ENCODE measurements around the gene AQP4. TPM values are rescaled to one million over a fixed set of nuclear protein-coding genes. Genes with fewer than 3 reads are reported as not detected.

The AQP4 gene
- total RNA-seq, 4 donors from 2014 or later: 0.23 TPM; not detected in 3

DNA sequence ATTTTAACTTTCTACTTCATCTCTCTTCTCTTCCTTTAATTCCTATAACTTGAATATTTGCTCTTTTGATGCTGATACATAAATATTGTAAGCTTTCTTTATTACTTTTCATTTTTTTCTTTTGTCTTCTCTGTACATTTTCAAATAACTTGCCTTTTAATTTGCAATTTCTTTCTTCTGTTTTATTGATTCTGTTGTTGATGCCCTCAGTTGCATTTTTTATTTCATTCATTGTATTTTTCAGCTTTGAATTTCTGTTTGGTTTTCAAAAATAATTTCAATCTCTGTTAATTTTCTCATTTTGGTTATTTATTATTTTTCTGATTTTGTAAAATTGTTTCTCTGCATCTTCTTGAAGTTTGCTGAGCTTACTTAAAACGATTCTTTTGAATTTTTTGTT lies 47.0 kb downstream of the AQP4 start:
- no peak for DNase-seq
- H3K9me3 ChIP-seq: peaks cover 0 to 14% (median 8%) of the 10 kb centered on the region in 3 donors
- H3K27me3 ChIP-seq: no peaks in the 10 kb centered on the region
- H3K4me3 ChIP-seq: no peak overlapping the region
- TF ChIP-seq, protein P1, sequence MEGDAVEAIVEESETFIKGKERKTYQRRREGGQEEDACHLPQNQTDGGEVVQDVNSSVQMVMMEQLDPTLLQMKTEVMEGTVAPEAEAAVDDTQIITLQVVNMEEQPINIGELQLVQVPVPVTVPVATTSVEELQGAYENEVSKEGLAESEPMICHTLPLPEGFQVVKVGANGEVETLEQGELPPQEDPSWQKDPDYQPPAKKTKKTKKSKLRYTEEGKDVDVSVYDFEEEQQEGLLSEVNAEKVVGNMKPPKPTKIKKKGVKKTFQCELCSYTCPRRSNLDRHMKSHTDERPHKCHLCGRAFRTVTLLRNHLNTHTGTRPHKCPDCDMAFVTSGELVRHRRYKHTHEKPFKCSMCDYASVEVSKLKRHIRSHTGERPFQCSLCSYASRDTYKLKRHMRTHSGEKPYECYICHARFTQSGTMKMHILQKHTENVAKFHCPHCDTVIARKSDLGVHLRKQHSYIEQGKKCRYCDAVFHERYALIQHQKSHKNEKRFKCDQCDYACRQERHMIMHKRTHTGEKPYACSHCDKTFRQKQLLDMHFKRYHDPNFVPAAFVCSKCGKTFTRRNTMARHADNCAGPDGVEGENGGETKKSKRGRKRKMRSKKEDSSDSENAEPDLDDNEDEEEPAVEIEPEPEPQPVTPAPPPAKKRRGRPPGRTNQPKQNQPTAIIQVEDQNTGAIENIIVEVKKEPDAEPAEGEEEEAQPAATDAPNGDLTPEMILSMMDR (IDR thresholded peaks at IDR 0.05): no peak
- no peak for TF ChIP-seq POLR2A (IDR thresholded peaks at IDR 0.05)
- H3K27ac ChIP-seq: no peak overlapping the region
- 47 to 72% methylated on average over 1 of the region's 1 CpG for WGBS, 2 donors
- peaks cover 0 to 6% (median 0%) of the 10 kb centered on the region in 3 donors for H3K4me1 ChIP-seq
- intact Hi-C loops (cut with DNase I): no loop called here
- no peaks in the 10 kb centered on the region for H3K36me3 ChIP-seq

GRCh38 chr18:26813043-26813442 lies 52.5 kb downstream of the AQP4 start:
- intact Hi-C loops (cut with DNase I): no loop called here
- no peak overlapping the region for H3K27ac ChIP-seq
- H3K27me3 ChIP-seq: no peaks in the 10 kb centered on the region
- TF ChIP-seq, protein P1 (IDR thresholded peaks at IDR 0.05): peak in 5 of 6 experiments; percentile 24 to 56 (median 35)
- TF ChIP-seq POLR2A (IDR thresholded peaks at IDR 0.05): no peak
- no peak for DNase-seq
- peaks cover 0 to 3% (median 0%) of the 10 kb centered on the region in 3 donors for H3K9me3 ChIP-seq
- no peaks in the 10 kb centered on the region for H3K36me3 ChIP-seq
- no peak overlapping the region for H3K4me3 ChIP-seq
- H3K4me1 ChIP-seq: no peaks in the 10 kb centered on the region
- WGBS, 2 donors: 30 to 65% methylated on average over 1 of the region's 1 CpG

GRCh38 chr18:26812462-26812861 lies 53.0 kb downstream of the AQP4 start:
- 65 to 75% methylated on average over 3 of the region's 3 CpGs for WGBS, 2 donors
- no peak for TF ChIP-seq POLR2A (IDR thresholded peaks at IDR 0.05)
- H3K9me3 ChIP-seq: no peaks in the 10 kb centered on the region
- H3K4me1 ChIP-seq: no peaks in the 10 kb centered on the region
- no peaks in the 10 kb centered on the region for H3K27me3 ChIP-seq
- no peak overlapping the region for H3K4me3 ChIP-seq
- H3K27ac ChIP-seq: no peak overlapping the region
- H3K36me3 ChIP-seq: no peaks in the 10 kb centered on the region
- no peak for DNase-seq
- intact Hi-C loops (cut with DNase I): no loop called here

GRCh38 chr18:26809346-26809745 lies 56.2 kb downstream of the AQP4 start:
- H3K27ac ChIP-seq: no peak overlapping the region
- intact Hi-C loops (cut with DNase I): no loop called here
- H3K9me3 ChIP-seq: no peaks in the 10 kb centered on the region
- H3K4me1 ChIP-seq: no peaks in the 10 kb centered on the region
- H3K27me3 ChIP-seq: no peaks in the 10 kb centered on the region
- WGBS, 2 donors: 66 to 69% methylated on average over 5 of the region's 5 CpGs
- H3K36me3 ChIP-seq: no peaks in the 10 kb centered on the region
- no peak overlapping the region for H3K4me3 ChIP-seq
- TF ChIP-seq POLR2A (IDR thresholded peaks at IDR 0.05): no peak
- no peak for DNase-seq

GRCh38 chr18:26806224-26806623 lies 59.3 kb downstream of the AQP4 start:
- intact Hi-C loops (cut with DNase I): no loop called here
- WGBS, 2 donors: 63 to 64% methylated on average over 1 of the region's 1 CpG

GRCh38 chr18:26804519-26804918 lies 61.0 kb downstream of the AQP4 start:
- Histone ChIP-seq H3K27ac (no peak overlapping the region), H3K9me3 (no peaks in the 10 kb centered on the region), H3K4me3 (no peak overlapping the region), H3K36me3 (no peaks in the 10 kb centered on the region), H3K4me1 (no peaks in the 10 kb centered on the region), H3K27me3 (no peaks in the 10 kb centered on the region)
- intact Hi-C loops (cut with DNase I): no loop called here
- 33 to 47% methylated on average over 1 of the region's 1 CpG for WGBS, 2 donors
- no peak for DNase-seq
- no peak for TF ChIP-seq POLR2A (IDR thresholded peaks at IDR 0.05)
- TF ChIP-seq, protein P1 (IDR thresholded peaks at IDR 0.05): peak in 1 of 6 experiments; percentile 40

More at GRCh38 chr18:26806224-26806623, 59.3 kb downstream of the AQP4 start:
- no peak for DNase-seq
- Histone ChIP-seq H3K36me3 (no peaks in the 10 kb centered on the region), H3K27ac (no peak overlapping the region), H3K27me3 (no peaks in the 10 kb centered on the region), H3K9me3 (no peaks in the 10 kb centered on the region), H3K4me3 (no peak overlapping the region), H3K4me1 (no peaks in the 10 kb centered on the region)
- TF ChIP-seq POLR2A (IDR thresholded peaks at IDR 0.05): no peak
- TF ChIP-seq, protein P1 (IDR thresholded peaks at IDR 0.05): no peak
